HG02610 (cell line): Measurements from ENCODE around the gene KCNJ1.
A peak's percentile ranks its signal among the peaks of the same experiment; 100 is the strongest.

Experiments used
- ATAC-seq: cut with Tn5 transposase; IDR thresholded peaks from one replicate; pipeline ENCODE4 v1.9.1; 2021; ENCODE audit warnings: mild to moderate bottlenecking, moderate library complexity; ENCODE audit not compliant: unreplicated experiment

KCNJ1 gene

DNA sequence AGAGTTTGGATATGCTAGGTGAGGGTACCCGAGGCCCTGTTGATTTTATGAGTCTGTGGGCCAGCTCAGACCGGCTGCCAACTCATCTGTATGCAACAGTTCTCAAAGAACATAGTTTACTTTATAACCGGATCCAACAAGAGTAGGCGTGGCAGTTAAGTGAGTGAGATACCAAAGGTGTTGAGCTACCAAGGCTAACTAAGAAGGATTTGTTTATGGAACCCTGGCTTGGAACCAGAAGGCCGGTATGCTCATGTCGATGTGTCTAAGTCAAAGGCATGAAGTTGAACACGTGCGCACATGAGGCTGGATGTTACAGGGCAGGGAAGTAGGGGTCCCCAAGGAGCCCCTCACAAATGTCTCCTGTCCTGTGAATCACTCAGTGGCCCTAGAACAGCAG lies at the start of gene KCNJ1:
TSS of gene KCNJ1 (minus strand) at position 20 of the 400 bp plus-strand sequence. CDS start 27,053 bp downstream, outside the sequence.
- no peak for ATAC-seq

DNA sequence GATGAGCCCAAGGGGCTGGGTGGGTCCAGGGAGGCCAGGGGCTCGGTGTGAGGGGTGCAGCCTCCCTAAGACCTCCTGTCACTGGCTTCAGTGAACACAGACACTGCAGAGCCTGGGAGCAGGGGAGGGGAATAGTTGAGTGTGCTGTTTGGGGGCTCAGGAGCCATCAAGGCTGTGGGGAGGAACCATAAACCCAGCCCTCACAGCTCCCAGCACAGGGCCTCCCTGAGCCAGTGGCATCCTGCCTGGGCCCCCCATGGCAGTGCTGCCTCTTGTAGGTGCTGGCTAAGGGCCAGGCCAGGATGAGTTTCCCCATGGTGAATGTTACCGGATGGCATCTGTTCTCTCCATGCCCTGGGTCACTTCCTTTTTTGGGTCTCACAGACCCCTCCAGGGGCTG lies 49.6 kb upstream of the KCNJ1 start:
- no peak for ATAC-seq

DNA sequence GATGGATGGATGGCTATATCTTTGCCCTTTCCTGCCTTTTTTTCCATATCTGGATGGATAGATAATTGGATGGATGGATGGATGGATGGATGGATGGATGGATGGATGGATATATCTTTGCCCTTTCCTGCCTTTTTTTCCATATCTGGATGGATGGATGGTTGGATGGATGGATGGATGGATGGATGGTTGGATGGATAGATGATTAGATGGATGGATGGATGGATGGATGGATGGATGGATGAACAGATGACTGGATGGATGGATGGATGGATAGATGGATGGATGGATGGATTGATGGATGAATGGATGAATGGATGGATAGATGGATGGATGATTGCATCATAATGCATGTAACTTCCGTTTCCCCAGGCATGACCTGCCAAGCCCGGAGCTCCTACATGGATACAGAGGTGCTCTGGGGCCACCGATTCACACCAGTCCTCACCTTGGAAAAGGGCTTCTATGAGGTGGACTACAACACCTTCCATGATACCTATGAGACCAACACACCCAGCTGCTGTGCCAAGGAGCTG lies 49.0 kb upstream of the KCNJ1 start:
- no peak for ATAC-seq

DNA sequence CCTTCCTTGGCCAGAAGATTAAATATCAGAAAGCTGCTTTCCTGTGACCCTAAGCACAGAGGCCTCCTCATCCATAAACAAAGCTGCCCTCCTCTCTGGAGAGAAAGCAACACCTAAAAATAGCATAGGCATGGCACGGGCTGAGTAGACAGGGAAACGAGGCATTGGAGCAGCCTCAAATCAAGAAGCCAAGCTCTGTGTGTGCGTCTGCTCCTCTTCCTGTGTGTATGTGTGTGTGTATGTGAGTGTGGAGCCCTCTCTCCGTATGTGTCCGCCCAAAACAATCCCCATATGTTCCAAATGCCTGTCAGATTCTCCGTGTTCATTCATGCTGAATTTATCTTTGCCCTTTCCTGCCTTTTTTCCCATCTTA lies 48.0 kb upstream of the KCNJ1 start:
- ATAC-seq: no peak

GRCh38 chr11:128914216-128915148 lies 47.4 kb upstream of the KCNJ1 start:
- ATAC-seq: no peak

DNA sequence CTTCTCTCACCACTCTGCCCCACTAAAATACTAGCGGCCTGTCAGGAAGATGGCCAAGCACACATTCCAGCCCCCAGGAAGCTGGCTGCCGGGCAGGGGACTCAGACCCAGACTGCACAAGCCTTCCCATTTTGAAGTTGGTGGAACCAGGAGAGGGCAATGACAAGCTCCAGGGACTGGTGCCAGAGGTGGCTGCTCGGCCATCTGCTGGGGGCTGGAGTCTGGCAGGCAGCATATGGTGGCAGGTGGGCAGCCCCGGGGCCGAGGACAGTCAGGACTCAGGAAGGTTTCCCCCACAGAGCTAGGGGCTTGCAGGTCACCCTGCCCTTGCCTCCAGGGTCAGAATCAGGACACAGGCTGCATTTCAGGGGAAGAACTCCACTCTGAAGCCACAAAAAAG lies 46.7 kb upstream of the KCNJ1 start:
- ATAC-seq: no peak

GRCh38 chr11:128911701-128912100 lies 44.6 kb upstream of the KCNJ1 start:
- ATAC-seq: no peak

GRCh38 chr11:128911239-128911638 lies 44.1 kb upstream of the KCNJ1 start:
- ATAC-seq: no peak

- ATAC-seq: no peak
Measured at GRCh38 chr11:128910576-128910975, 43.5 kb upstream of the KCNJ1 start.

- ATAC-seq: no peak
Measured at GRCh38 chr11:128909438-128910125, 42.5 kb upstream of the KCNJ1 start.

DNA sequence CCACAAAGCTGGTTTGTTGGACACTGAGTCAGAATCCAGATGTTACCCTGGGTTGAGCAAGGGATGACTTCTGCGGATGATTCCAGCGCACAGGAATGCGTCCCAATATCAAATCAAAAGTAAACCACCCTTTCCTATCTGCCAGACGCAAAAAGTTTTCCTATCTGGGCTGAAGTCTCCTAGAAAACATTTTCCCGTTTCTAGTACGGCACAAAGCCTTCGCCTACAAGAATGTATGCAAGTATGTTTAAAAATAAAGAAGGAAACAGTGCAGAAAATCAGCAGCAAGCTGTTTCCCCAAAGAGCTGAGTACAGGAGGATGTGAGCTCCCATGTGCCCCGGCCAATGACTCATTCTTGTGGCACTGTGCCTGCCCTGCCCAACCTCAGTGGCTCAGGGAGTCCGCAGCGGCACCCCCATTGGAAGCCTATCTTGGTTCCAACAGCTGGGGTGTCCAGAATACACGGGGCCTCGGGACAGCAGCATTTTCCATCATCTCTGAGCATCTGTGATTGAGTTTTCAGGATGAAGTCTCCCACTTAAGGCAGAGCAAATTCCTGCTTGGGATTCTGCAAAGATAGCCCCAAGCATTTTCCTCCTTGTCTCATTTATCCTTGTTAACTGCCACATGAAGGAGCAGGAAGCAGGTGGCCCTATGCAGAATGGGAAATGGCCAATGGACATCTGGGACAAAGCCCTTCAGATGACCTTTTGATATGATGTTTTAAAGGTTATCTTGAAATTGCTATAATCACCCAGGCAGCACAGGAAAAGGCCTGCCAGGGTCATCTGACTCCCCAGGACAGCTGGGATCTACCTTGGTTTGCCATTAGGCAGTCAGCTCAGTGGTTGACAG lies 41.5 kb upstream of the KCNJ1 start:
- no peak for ATAC-seq

- no peak for ATAC-seq
Measured at GRCh38 chr11:128907585-128907984, 40.5 kb upstream of the KCNJ1 start.

DNA sequence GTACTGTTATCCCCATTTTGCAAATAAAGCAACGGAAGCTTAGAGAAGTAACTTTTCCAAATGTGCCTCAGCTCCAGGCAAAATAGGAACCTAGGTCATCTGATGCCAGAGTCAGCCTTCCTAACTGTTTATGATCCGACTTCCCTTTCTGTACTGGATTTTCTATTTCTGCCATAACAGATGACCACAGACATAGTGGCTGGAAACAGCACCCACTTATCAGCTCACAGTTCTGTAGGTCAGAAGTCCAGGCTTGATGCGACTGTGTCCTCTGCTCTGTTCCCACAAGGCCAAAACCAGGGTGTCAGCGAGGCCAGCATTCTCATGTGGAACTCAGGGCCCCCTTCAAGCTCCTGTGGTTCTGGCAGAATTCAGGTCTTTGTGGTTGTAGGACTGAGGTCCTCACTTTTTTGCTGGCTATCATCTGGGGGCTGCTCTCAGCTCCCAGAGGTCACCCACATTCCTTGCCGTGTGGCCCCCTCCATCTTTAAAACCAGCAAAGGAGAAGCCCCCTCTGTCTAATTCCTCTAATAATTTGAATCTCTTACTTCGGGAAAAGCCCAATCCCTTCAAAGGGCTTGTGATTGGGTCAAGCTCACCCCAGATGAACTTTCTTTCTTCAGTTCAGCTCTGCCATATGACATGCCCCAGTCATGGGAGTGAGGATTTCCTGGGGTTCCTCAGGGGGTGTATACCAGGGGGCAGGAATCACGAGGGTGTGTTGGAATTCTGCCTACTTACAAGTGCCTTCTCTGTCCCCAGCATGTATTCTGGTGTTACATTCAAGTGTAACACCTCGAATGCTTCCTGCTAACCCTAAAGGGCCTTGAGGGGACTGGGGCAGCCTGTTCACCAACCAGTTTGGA lies 39.3 kb upstream of the KCNJ1 start:
- no peak for ATAC-seq

GRCh38 chr11:128905345-128906184 lies 38.5 kb upstream of the KCNJ1 start:
- peak; percentile 31 for ATAC-seq

DNA sequence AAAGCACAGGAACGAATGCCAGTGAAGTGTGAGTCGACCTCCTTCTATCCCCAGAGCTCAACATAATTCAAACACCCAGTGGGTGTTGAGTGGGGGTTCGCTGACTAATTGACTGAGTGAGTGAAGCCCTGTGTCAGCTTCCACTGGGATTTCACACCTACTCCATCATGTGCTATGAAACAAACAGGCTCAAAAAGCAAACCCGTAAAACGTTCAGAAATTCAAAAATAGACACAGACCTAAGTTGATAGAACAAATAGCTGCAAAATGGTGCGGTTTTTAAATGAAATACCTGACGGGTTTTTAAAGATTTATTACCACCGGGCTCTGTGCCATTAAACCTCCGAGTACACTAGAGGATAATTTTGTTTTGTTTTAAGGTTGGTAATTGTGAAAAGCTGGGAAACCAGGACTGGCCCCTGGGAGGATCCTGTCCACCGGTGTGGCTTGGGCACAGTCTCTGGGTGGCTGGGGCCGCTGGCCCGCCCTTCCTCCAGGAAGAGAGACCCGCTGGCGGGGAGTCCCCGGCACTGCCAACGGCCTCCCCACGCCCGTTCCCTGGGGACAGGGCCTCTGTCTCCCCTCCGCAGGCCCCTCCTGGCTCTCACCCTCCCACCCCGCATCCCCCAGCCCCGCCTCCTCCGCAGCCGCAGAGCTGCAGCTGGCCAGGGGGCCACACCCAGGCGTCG lies 37.7 kb upstream of the KCNJ1 start:
- peak; percentile 37 for ATAC-seq

- no peak for ATAC-seq
Measured at GRCh38 chr11:128904303-128904655, 37.2 kb upstream of the KCNJ1 start.

DNA sequence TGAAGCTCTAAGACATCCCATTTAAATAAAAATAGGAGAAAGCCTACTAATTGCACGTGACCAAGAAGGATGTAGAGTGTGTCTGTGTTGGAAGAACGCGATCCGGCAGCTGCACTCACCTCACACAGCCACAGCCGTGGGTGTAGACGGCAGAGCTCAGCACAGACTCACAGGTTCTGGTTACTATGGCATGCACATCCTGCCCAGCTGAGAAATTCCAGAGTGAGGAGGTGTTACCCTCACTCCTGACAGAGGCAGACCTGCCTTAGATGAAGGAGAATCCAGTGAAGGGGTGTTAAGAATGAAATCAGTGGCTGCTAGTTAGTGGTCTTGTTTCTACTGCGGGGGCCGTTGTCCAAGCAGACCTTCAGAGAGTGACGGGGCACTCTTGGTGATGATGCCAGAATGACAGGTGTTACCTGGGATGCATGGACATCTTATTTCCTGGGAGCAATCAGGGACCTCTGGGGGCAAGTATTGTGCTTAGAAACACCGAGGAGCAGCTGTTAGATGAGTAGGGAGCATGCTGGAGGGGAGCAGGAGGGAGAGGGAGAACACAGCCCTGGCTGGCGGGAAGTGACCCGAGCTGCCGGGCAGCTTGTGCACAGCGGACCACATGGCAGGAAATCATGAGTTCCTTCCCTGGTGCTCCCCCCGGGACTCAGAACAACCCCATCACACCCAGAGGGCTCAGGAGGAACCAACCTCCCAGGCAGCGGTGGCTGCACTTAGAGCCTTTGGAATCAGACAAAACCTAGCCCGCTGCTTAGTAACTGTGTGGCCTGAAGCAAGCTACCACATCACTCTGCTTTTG lies 36.4 kb upstream of the KCNJ1 start:
- ATAC-seq: no peak
